Transverse colon (tissue), 3 donors: ENCODE results near the gene CCDC181.

Source experiments
- EP300 ChIP-seq: sonication (generic); formaldehyde crosslinking; IDR thresholded peaks from one replicate; pipeline ENCODE4 v1.6.1; 2017; ENCODE audit warnings: antibody characterized with exemption, low read depth
- POLR2A ChIP-seq: fragments of 450-650 bp; IDR thresholded peaks from one replicate; pipeline ENCODE4 v1.6.1; 2016; ENCODE audit warnings: antibody characterized with exemption, mild to moderate bottlenecking, moderate library complexity
- TF ChIP-seq, protein P1 (sequence below), 5 experiments: fragments of 200-600 bp in 3 of 5; fragments of 450-650 bp in 2 of 5; sonication (generic) in 3 of 5; IDR thresholded peaks; 1 replicate in 2 of 5; 2 replicates in 3 of 5; pipeline ENCODE4 v1.5.1; 2016 to 2017; ENCODE audit warnings: antibody characterized with exemption in 5 of 5, inconsistent platforms in 3 of 5, mild to moderate bottlenecking in 2 of 5, moderate library complexity in 1 of 5

DNA sequence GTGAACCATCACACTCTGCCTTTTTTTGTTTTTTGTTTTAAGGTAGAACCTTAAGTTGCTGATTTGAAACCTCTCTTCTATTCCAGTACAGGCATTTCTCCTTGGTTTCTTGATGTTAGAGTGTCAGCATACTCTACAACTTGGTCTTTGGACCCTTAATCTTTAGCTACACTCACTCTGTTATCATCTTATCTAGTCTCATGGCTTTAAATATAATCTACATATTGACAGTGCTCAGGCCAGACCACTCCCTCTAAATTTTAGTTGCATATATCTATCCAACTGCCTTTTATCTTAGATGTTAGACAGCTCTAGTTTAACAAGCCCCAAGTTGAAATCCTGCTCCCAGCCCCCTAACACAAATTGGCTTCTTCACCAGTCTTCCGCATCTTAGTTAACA is 81.8 kb downstream of the CCDC181 start:
- TF ChIP-seq, protein P1, sequence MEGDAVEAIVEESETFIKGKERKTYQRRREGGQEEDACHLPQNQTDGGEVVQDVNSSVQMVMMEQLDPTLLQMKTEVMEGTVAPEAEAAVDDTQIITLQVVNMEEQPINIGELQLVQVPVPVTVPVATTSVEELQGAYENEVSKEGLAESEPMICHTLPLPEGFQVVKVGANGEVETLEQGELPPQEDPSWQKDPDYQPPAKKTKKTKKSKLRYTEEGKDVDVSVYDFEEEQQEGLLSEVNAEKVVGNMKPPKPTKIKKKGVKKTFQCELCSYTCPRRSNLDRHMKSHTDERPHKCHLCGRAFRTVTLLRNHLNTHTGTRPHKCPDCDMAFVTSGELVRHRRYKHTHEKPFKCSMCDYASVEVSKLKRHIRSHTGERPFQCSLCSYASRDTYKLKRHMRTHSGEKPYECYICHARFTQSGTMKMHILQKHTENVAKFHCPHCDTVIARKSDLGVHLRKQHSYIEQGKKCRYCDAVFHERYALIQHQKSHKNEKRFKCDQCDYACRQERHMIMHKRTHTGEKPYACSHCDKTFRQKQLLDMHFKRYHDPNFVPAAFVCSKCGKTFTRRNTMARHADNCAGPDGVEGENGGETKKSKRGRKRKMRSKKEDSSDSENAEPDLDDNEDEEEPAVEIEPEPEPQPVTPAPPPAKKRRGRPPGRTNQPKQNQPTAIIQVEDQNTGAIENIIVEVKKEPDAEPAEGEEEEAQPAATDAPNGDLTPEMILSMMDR (IDR thresholded peaks at IDR 0.05), result no peak
- TF ChIP-seq EP300, result no peak
- TF ChIP-seq POLR2A, result no peak
